ENCODE data around the gene HTR3E. TPM values are rescaled to one million over a fixed set of nuclear protein-coding genes. Genes with fewer than 3 reads are reported as not detected.

HTR3E gene
- polyA plus RNA-seq, 5 donors, result not detected

DNA sequence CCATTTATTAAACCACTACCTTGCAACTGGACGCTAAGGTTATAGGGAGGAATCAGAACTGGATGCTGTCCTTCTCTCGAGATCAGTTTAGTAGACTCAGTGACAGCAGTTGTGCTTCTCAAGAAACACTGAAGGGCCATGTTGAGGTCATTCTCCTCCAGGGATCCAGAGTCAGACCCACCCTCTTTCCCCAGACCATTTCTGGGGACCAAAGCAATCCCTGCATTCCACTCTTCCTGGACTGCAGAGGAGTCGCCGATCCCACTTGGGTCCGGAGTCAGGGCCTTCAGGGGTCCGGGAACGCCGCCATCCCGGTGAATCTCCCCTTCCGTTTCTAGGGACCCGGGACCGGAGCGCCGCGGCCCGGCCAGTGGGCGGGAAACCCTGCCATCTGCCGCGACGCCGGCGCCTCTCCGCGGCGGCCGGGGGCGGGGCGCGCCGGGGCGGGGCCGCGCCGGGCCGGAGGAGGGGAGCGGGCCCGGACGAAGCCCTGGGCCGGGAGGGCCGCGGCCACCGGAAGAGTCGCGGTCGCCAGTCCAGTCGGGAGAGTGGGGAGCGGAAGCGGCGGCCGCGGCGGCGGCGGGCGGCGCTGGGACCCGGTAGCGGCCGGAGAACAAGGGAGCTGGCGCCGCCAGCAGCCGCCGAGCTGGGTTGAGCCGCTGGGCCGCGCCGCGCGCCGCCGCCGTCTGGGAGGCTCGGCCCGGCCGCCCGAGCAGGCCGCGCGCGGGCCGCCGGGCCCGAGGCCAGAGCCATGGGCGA lies 58.2 kb downstream of the HTR3E start, which contains the start of gene DVL3:
TSS of gene DVL3 (plus strand) at position 493 of the 759 bp plus-strand sequence. CDS start at position 752, 259 bp downstream.
- peak; percentile 66 to 67 for DNase-seq

DNA sequence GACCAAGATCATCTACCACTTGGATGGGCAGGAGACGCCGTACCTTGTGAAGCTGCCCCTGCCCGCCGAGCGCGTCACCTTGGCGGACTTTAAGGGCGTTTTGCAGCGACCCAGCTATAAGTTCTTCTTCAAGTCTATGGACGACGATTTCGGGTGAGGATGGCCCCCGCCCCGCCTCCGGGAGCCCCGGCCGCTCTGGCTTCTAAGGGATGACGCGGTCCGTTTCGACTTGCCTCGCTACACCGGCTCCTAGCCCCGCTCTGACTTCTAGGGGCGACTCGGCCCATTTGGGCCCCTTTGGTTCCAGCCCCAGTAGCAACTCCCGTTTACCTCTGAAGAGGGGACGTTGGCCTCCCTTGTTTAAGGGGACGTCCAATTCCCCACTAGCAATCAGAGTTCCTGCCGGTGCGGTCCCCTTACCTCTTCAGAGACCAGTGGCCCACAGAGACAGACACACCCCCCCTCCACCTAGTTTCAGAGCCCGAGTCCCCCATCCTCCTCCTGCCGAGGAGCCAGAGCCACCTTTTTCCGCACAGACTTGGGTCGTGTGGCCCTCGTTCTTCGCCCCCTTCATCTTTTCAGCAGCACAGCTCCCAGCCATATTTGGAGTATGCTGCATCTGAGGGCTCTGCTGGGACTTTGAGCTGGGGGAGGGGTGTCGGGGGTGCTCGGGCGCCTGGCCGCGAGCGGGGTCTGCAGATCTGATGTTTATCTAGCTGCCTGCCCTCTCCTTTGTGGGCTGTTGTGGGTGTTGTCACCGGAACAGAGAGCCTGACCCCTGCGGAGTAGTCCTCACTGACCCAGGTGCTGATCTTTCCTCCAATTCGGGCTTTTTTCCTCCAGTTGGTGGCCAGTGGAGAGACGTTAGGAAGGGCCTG lies 59.0 kb downstream of the HTR3E start:
- no peak for DNase-seq

- DNase-seq, result peak; percentile 66 to 70
Measured at GRCh38 chr3:184156522-184156955, 59.7 kb downstream of the HTR3E start.

Other genes with a start within 250 kb of the HTR3E start
- 10 to 100 TPM; 47.8 to 56.2 (median 54.7) TPM for gene PARL, start 212.2 kb upstream of the HTR3E start, polyA plus RNA-seq (ENCODE audit: insufficient read depth in 1 of 5, insufficient read length in 5 of 5, low replicate concordance in 1 of 5)
- 10 to 100 TPM; 61.9 to 85.7 (median 85.3) TPM for gene ABCC5, start 79.2 kb upstream of the HTR3E start, polyA plus RNA-seq (ENCODE audit: insufficient read depth in 1 of 5, insufficient read length in 5 of 5, low replicate concordance in 1 of 5)
- not detected for gene HTR3D, start 65.3 kb upstream of the HTR3E start, polyA plus RNA-seq (ENCODE audit: insufficient read depth in 1 of 5, insufficient read length in 5 of 5, low replicate concordance in 1 of 5)
- under 1 TPM; 0.09 to 0.14 (median 0.11) TPM for gene HTR3C, start 44.0 kb upstream of the HTR3E start, polyA plus RNA-seq (ENCODE audit: insufficient read depth in 1 of 5, insufficient read length in 5 of 5, low replicate concordance in 1 of 5)
- 10 to 100 TPM; 54.5 to 61.9 (median 56.8) TPM for gene EIF2B5, start 38.3 kb downstream of the HTR3E start, polyA plus RNA-seq (ENCODE audit: insufficient read depth in 1 of 5, insufficient read length in 5 of 5, low replicate concordance in 1 of 5)
- gene DVL3, start 58.3 kb downstream of the HTR3E start, polyA plus RNA-seq (ENCODE audit: insufficient read depth in 1 of 5, insufficient read length in 5 of 5, low replicate concordance in 1 of 5), result 100 to 1,000 TPM in 2 of 5 donors, 10 to 100 TPM in 3; 69.5 to 103 (median 96.1) TPM
- gene AP2M1, start 77.8 kb downstream of the HTR3E start, polyA plus RNA-seq (ENCODE audit: insufficient read depth in 1 of 5, insufficient read length in 5 of 5, low replicate concordance in 1 of 5), result 100 to 1,000 TPM; 318 to 368 (median 328) TPM
- gene ABCF3, start 89.1 kb downstream of the HTR3E start, polyA plus RNA-seq (ENCODE audit: insufficient read depth in 1 of 5, insufficient read length in 5 of 5, low replicate concordance in 1 of 5), result 10 to 100 TPM; 52.0 to 70.3 (median 63.0) TPM
- gene VWA5B2, start 132.5 kb downstream of the HTR3E start, polyA plus RNA-seq (ENCODE audit: insufficient read depth in 1 of 5, insufficient read length in 5 of 5, low replicate concordance in 1 of 5), result 1 to 10 TPM in 4 of 5 donors, under 1 TPM in 1; 0.95 to 2.2 (median 1.6) TPM
- gene ALG3, start 151.9 kb downstream of the HTR3E start, polyA plus RNA-seq (ENCODE audit: insufficient read depth in 1 of 5, insufficient read length in 5 of 5, low replicate concordance in 1 of 5), result 10 to 100 TPM; 23.0 to 37.6 (median 25.5) TPM
- gene EEF1AKMT4, start 152.6 kb downstream of the HTR3E start, polyA plus RNA-seq (ENCODE audit: insufficient read depth in 1 of 5, insufficient read length in 5 of 5, low replicate concordance in 1 of 5), result 1 to 10 TPM; 1.8 to 4.0 (median 2.5) TPM
- under 1 TPM; 0.13 to 0.29 (median 0.16) TPM for gene CAMK2N2, start 164.5 kb downstream of the HTR3E start, polyA plus RNA-seq (ENCODE audit: insufficient read depth in 1 of 5, insufficient read length in 5 of 5, low replicate concordance in 1 of 5)
- gene ECE2, start 179.0 kb downstream of the HTR3E start, polyA plus RNA-seq (ENCODE audit: insufficient read depth in 1 of 5, insufficient read length in 5 of 5, low replicate concordance in 1 of 5), result under 1 TPM in 1 of 5 donors, not detected in 4; 0.13 TPM
- gene PSMD2, start 202.2 kb downstream of the HTR3E start, polyA plus RNA-seq (ENCODE audit: insufficient read depth in 1 of 5, insufficient read length in 5 of 5, low replicate concordance in 1 of 5), result 100 to 1,000 TPM; 183 to 213 (median 205) TPM
- gene EIF4G1, start 217.5 kb downstream of the HTR3E start, polyA plus RNA-seq (ENCODE audit: insufficient read depth in 1 of 5, insufficient read length in 5 of 5, low replicate concordance in 1 of 5), result 100 to 1,000 TPM; 141 to 216 (median 161) TPM
- gene FAM131A, start 240.5 kb downstream of the HTR3E start, polyA plus RNA-seq (ENCODE audit: insufficient read depth in 1 of 5, insufficient read length in 5 of 5, low replicate concordance in 1 of 5), result 10 to 100 TPM in 4 of 5 donors, 1 to 10 TPM in 1; 10.0 to 17.4 (median 15.7) TPM

All from right lung (tissue), 5 donors.